Measurements from ENCODE around the gene KHDC1.
"Not testable (repeated sequence)": the region's sequence is repeated elsewhere in the genome, so short reads cannot be mapped to it uniquely, and the experiment has no call there.

KHDC1 gene

DNA sequence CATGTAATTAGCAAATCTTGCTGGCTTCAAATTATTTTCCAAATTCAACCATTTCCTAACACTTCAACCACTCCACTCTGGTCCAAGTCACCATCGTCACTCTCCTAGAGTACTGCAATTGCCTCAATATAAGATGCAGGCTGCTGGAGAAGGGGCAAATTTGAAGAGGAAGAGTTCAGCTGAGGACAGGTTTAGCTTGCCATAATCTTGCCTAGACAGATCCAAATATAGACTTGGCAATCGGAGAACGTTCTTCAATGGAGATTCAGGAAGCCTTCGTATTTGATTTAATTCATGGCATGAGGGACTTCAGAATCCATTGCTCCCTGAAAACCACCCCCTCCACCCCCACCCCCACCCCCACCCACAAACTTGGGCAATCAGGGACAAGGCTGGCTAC, 22.3 kb downstream of the KHDC1 start:
- H3K4me1 Mint-ChIP-seq, result no peaks in the 10 kb centered on the region
- H3K4me3 Mint-ChIP-seq, result no peak overlapping the region
- no peak overlapping the region for H3K27ac Mint-ChIP-seq (ENCODE audit: low read depth)
- H3K9me3 Mint-ChIP-seq, result no peaks in the 10 kb centered on the region
- ATAC-seq (replicated peaks; ENCODE audit: extremely low read depth, poor library complexity, severe bottlenecking), result no peak
- no peak for DNase-seq (ENCODE audit: low spot score in 2 of 2)
- peaks cover 2% of the 10 kb centered on the region for H3K36me3 Mint-ChIP-seq (ENCODE audit: insufficient read depth)
- peaks cover 15% of the 10 kb centered on the region for H3K27me3 Mint-ChIP-seq

DNA sequence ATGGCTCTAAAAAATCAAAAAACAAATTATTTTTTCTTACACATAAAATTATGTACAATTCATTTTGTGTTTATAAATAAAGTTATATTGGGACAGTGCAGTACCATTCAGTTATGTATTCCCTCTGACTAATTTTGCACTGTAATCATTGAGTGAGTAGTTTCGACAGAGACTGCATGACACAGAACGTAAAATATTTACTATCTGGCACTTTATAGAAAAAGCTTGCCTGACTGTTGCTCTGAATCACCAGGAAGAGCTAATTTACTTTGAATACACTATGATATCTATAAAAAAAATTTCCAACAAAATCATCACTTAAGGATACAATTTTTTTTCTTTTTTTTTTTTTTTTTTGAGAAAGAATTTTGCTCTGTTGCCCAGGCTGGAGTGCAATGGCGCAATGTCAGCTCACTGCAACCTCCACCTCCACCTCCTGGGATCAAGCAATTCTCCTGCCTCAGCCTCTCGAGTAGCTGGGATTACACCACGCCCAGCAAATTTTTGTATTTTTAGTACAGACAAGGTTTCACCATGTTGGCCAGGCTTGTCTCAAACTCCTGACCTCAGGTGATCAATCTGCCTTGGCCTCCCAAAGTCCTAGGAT, 26.7 kb downstream of the KHDC1 start:
- no peak for ATAC-seq (replicated peaks; ENCODE audit: extremely low read depth, poor library complexity, severe bottlenecking)
- no peaks in the 10 kb centered on the region for H3K36me3 Mint-ChIP-seq (ENCODE audit: insufficient read depth)

DNA sequence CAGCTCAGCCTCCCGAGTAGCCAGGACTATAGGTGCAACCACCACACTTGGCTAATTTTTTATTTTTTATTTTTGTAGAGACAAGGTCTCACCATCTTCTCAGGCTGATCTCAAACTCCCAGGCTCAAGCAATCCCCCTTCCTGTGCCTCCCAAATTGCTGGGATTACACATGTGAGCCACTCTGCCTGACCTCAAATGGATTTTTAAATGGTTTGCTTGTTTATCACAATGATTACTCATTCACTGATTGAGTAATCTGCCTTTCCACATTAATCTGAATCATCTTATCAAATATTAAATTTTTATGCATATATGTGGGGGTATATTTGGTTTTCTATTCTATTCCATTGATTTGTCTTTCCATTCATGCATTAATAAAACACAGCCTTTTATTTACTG, 28.3 kb downstream of the KHDC1 start:
- Mint-ChIP-seq H3K36me3 (ENCODE audit: insufficient read depth) (no peaks in the 10 kb centered on the region), H3K27ac (ENCODE audit: low read depth) (no peak overlapping the region), H3K4me1 (no peaks in the 10 kb centered on the region), H3K27me3 (no peaks in the 10 kb centered on the region), H3K9me3 (no peaks in the 10 kb centered on the region), H3K4me3 (no peak overlapping the region)
- DNase-seq (ENCODE audit: low spot score in 2 of 2) (no peak), ATAC-seq (replicated peaks; ENCODE audit: extremely low read depth, poor library complexity, severe bottlenecking) (no peak)

More for the DNA sequence above, 26.7 kb downstream of the KHDC1 start:
- no peaks in the 10 kb centered on the region for H3K4me1 Mint-ChIP-seq
- DNase-seq (ENCODE audit: low spot score in 2 of 2), result no peak
- no peak overlapping the region for H3K4me3 Mint-ChIP-seq
- no peaks in the 10 kb centered on the region for H3K9me3 Mint-ChIP-seq
- no peak overlapping the region for H3K27ac Mint-ChIP-seq (ENCODE audit: low read depth)
- no peaks in the 10 kb centered on the region for H3K27me3 Mint-ChIP-seq

DNA sequence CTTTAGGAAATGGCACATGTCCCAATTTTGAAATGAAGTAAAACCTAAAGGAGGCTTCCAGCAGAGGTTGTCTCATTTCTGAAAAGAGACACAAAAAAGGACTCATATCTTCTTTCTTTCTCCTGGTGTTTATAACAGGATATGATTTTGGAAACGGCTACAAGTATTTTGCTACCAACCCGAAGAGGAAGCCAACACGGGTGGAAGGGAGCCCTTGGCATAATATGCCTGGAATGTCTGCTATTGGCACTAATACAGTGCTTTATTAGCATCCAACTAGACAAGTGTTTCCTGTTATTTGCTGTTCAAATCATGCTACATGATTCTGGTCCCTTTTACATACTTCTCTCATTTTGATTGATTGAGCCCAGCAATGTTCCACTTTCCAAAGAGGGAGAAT, 29.0 kb downstream of the KHDC1 start:
- ATAC-seq (replicated peaks; ENCODE audit: extremely low read depth, poor library complexity, severe bottlenecking); H3K27me3 Mint-ChIP-seq; DNase-seq (ENCODE audit: low spot score in 2 of 2); H3K4me3 Mint-ChIP-seq; H3K9me3 Mint-ChIP-seq; H3K36me3 Mint-ChIP-seq (ENCODE audit: insufficient read depth); H3K27ac Mint-ChIP-seq (ENCODE audit: low read depth); H3K4me1 Mint-ChIP-seq: not testable (repeated sequence)

DNA sequence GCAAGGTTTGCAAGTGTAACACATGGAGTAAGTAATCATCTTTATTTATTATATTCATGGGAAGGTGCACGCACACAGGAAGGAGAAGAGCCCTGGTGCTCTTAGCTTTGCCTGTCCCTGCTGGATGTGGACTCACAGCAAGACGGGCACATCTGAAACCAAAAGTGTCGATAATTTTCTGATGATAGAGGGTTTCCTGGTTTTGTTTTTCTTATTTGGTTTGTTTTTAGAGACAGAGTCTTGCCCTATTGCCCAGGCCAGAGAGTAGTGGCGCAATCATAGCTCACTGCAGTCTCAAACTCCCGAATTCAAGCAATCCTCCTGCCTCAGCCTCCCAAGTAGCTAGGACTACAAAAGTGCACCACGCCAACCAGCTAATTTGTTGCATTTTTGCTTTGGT, 29.9 kb downstream of the KHDC1 start:
- Mint-ChIP-seq H3K9me3 (no peaks in the 10 kb centered on the region), H3K27me3 (no peaks in the 10 kb centered on the region), H3K36me3 (ENCODE audit: insufficient read depth) (no peaks in the 10 kb centered on the region), H3K4me1 (no peaks in the 10 kb centered on the region), H3K27ac (ENCODE audit: low read depth) (no peak overlapping the region), H3K4me3 (no peak overlapping the region)
- DNase-seq (ENCODE audit: low spot score in 2 of 2) (no peak), ATAC-seq (replicated peaks; ENCODE audit: extremely low read depth, poor library complexity, severe bottlenecking) (no peak)

DNA sequence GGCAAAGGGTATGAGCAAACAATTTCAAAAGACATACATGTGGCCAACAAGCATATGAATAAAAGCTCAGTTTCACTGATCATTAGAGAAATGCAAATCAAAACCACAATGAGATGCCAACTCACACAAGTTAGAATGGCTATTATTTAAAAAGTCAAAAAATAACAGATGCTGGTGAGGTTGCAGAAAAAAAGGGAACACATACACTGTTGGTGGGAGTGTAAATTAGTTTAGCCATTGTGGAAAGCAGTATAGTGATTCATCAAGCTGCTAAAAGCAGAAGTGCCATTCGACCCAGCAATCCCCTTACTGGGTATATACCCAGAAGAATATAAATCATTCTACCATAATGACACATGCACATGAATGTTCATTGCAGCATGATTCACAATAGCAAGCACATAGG, 31.0 kb downstream of the KHDC1 start:
- H3K4me3 Mint-ChIP-seq, result no peak overlapping the region
- ATAC-seq (replicated peaks; ENCODE audit: extremely low read depth, poor library complexity, severe bottlenecking) (no peak), DNase-seq (ENCODE audit: low spot score in 2 of 2) (no peak)
- no peak overlapping the region for H3K27ac Mint-ChIP-seq (ENCODE audit: low read depth)
- H3K9me3 Mint-ChIP-seq, result no peaks in the 10 kb centered on the region
- H3K4me1 Mint-ChIP-seq, result no peaks in the 10 kb centered on the region
- no peaks in the 10 kb centered on the region for H3K36me3 Mint-ChIP-seq (ENCODE audit: insufficient read depth)
- H3K27me3 Mint-ChIP-seq, result no peaks in the 10 kb centered on the region

DNA sequence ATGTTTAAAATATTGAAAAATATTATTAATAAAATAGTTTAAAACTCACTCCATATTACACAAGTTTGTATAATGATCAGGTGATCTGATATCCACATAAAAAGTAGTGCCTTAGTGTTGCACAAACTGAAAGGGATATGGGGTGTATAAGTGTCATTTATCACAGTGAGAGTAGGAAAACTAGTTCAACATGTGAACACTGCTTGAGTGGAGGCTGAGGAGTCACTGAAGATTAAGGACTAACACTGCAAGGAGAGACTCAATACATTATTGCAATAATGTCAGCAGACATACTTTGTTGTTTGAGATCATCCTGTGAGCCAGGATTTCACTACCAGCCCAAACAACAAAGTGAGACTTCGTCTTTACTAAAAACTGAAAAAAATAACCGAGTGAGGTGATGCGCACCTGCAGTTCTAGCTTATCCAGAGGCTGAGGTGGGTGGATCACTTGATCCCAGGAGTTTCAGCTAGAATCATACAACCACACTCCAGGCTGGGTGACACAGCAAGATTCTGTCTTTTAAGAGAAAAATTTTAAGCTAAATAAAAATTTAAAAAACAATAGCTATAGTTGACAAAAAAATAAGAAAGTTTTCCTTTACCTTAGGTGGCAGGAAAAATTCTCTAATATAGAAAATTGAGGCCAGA, 35.3 kb downstream of the KHDC1 start:
- H3K36me3 Mint-ChIP-seq (ENCODE audit: insufficient read depth), result no peaks in the 10 kb centered on the region
- no peak overlapping the region for H3K27ac Mint-ChIP-seq (ENCODE audit: low read depth)
- no peaks in the 10 kb centered on the region for H3K9me3 Mint-ChIP-seq
- H3K4me3 Mint-ChIP-seq, result no peak overlapping the region
- no peaks in the 10 kb centered on the region for H3K27me3 Mint-ChIP-seq
- ATAC-seq (replicated peaks; ENCODE audit: extremely low read depth, poor library complexity, severe bottlenecking) (no peak), DNase-seq (ENCODE audit: low spot score in 2 of 2) (no peak)
- no peaks in the 10 kb centered on the region for H3K4me1 Mint-ChIP-seq

DNA sequence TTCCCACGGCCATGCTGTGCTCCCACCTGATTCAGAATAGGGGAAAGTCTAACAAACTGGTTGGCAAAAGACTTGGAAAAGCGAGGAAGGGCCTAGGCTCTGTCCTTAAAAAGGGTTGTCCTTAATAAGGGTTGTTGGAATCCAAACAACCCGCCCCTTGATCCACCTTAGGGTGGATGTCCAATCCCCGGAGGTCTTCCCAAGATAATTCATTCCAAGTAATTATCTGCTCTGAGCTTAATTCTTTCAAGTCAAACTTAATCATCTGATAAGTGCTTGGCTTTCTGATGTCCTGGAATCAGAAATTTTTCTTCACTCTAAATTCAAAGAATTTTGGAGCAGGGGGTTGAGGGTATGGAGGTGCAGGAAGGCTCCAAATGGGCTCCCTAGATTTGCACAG, 37.6 kb downstream of the KHDC1 start, which contains the start of gene KHDC1L:
Gene KHDC1L, minus strand, starts transcription at position 101 of the 400 bp plus-strand sequence. Its CDS starts 88 bp downstream, at position 13.
- no peaks in the 10 kb centered on the region for H3K36me3 Mint-ChIP-seq (ENCODE audit: insufficient read depth)
- H3K9me3 Mint-ChIP-seq, result no peaks in the 10 kb centered on the region
- H3K4me1 Mint-ChIP-seq, result no peaks in the 10 kb centered on the region
- no peak for DNase-seq (ENCODE audit: low spot score in 2 of 2)
- H3K4me3 Mint-ChIP-seq, result no peak within 1 kb of the TSS
- ATAC-seq (replicated peaks; ENCODE audit: extremely low read depth, poor library complexity, severe bottlenecking), result no peak
- H3K27ac Mint-ChIP-seq (ENCODE audit: low read depth), result no peak within 1 kb of the TSS
- no peaks in the 10 kb centered on the region for H3K27me3 Mint-ChIP-seq

DNA sequence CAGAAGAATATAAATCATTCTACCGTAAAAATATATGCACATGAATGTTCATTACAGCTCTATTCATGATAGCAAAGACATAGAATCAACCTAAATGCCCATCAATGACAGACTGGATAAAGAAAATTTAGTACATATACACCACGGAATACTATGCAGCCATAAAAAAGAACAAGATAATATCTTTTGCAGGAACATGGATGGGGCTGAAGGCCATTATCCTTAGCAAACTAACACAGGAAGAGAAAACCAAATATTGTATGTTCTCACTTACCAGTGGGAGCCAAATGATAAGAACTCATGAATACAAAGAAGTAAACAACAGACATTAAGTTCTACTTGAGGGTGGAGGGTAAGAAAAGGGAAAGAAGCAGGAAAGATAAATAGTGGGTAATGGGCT, 46.1 kb downstream of the KHDC1 start:
- ATAC-seq (replicated peaks; ENCODE audit: extremely low read depth, poor library complexity, severe bottlenecking), result no peak
- H3K4me3 Mint-ChIP-seq, result no peak overlapping the region
- DNase-seq (ENCODE audit: low spot score in 2 of 2), result no peak
- H3K27ac Mint-ChIP-seq (ENCODE audit: low read depth), result no peak overlapping the region
- peaks cover 11% of the 10 kb centered on the region for H3K27me3 Mint-ChIP-seq
- no peaks in the 10 kb centered on the region for H3K9me3 Mint-ChIP-seq
- H3K4me1 Mint-ChIP-seq, result no peaks in the 10 kb centered on the region
- H3K36me3 Mint-ChIP-seq (ENCODE audit: insufficient read depth), result no peaks in the 10 kb centered on the region

DNA sequence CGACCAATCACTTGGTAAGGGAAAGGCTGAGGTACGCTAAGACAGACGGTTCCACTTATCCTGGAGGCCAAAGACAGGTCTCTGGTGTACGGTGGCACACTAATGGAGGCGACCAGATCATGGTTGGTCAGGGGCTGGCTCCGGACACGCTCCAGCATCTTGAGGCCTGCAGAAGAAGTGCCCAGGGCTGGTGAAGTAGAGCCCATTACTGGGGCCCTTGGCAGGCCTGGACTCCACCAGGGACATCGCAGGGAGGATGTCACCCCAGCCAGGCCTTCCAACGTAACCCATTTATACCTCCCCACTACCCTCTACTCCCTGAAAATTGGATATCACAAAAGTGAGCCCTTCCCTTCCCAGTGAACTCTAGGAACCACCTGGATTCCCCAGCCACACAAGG, 53.9 kb downstream of the KHDC1 start:
- Mint-ChIP-seq H3K9me3 (no peaks in the 10 kb centered on the region), H3K27ac (ENCODE audit: low read depth) (no peak overlapping the region), H3K4me1 (no peaks in the 10 kb centered on the region), H3K4me3 (no peak overlapping the region), H3K36me3 (ENCODE audit: insufficient read depth) (no peaks in the 10 kb centered on the region), H3K27me3 (peaks cover 14% of the 10 kb centered on the region)
- ATAC-seq (replicated peaks; ENCODE audit: extremely low read depth, poor library complexity, severe bottlenecking) (no peak), DNase-seq (ENCODE audit: low spot score in 2 of 2) (no peak)

DNA sequence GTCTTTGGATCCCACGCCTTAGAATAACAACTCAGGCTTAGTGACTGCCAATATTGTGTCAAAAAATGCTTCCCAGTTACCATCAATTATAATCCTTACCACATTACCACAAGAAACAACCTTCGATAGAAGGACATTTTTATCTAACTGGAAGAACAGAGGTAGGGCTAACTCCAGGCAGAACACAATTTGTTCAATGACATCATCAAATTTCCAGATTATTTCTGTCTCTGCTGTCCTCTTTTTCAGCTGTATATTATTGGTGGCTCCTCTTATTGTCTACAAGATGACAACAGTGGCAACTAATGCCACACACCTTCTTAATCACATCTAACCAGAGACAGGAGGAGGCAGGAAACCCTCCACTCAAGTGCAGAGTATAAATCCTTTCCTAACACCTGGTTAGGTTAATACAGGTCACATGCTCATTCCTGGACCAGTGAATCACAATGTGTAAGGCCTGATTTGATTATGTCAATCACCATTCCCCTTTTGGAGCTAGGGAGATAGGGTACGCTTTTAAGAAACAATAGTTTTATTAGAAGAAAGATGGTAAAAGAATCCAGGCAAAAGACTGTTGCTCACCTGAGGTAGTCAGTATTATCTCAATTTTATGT, 55.7 kb downstream of the KHDC1 start:
- Mint-ChIP-seq H3K9me3 (no peaks in the 10 kb centered on the region), H3K27ac (ENCODE audit: low read depth) (no peak overlapping the region), H3K4me1 (no peaks in the 10 kb centered on the region), H3K4me3 (no peak overlapping the region), H3K36me3 (ENCODE audit: insufficient read depth) (no peaks in the 10 kb centered on the region), H3K27me3 (peaks cover 14% of the 10 kb centered on the region)
- ATAC-seq (replicated peaks; ENCODE audit: extremely low read depth, poor library complexity, severe bottlenecking), result no peak
- no peak for DNase-seq (ENCODE audit: low spot score in 2 of 2)

DNA sequence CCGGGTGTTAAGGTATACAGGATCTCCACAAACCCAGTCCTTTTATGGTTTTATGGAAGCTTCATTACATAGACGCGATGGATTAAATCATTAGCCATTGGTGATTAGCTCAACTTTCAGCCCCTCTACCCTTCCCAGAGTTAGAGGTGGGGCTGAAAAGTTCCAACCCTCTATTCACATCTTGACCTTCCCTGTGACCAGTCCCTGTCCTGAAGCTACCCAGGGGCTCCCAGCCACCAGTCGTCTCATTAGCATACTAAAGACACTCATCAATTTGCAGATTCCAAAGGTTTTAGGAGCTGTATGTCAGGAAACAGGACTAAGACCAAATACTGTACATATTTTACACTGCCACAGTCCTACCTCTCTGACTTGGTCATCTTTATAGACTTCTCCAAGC, 58.7 kb downstream of the KHDC1 start:
- H3K9me3 Mint-ChIP-seq, result no peaks in the 10 kb centered on the region
- peaks cover 14% of the 10 kb centered on the region for H3K27me3 Mint-ChIP-seq
- no peaks in the 10 kb centered on the region for H3K36me3 Mint-ChIP-seq (ENCODE audit: insufficient read depth)
- DNase-seq (ENCODE audit: low spot score in 2 of 2) (no peak), ATAC-seq (replicated peaks; ENCODE audit: extremely low read depth, poor library complexity, severe bottlenecking) (no peak)
- H3K4me3 Mint-ChIP-seq, result no peak overlapping the region
- H3K4me1 Mint-ChIP-seq, result no peaks in the 10 kb centered on the region
- no peak overlapping the region for H3K27ac Mint-ChIP-seq (ENCODE audit: low read depth)

DNA sequence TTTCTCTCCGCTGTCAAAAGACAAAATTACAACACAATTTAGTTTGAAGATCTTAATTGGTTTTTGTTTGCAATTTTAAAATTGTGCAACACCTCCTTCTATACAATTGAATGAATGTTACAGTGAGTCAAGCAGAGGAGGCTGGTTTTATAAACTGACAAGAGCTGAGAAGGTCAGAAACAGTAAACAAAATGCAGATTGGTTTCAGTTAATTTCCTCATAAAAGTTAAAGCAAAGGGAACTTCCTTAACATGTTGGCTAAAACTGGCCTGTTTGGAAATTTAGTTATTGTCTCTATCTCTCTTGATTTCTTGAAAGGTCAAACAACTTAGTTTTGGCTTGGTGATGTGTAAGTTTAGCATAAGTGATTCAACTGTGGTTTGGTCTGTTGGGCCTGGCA, 59.9 kb downstream of the KHDC1 start:
- DNase-seq (ENCODE audit: low spot score in 2 of 2) (no peak), ATAC-seq (replicated peaks; ENCODE audit: extremely low read depth, poor library complexity, severe bottlenecking) (no peak)
- peaks cover 14% of the 10 kb centered on the region for H3K27me3 Mint-ChIP-seq
- H3K9me3 Mint-ChIP-seq, result no peaks in the 10 kb centered on the region
- no peak overlapping the region for H3K4me3 Mint-ChIP-seq
- H3K4me1 Mint-ChIP-seq, result no peaks in the 10 kb centered on the region
- no peaks in the 10 kb centered on the region for H3K36me3 Mint-ChIP-seq (ENCODE audit: insufficient read depth)
- no peak overlapping the region for H3K27ac Mint-ChIP-seq (ENCODE audit: low read depth)
